Esophagus muscularis mucosa (tissue), 4 donors: ENCODE data around the gene SFXN5. TPM values are rescaled to one million over a fixed set of nuclear protein-coding genes. Genes with fewer than 3 reads are reported as not detected.

Experiments
- DNase-seq: peaks from one replicate; pipeline ENCODE4 v3.0.0-alpha.2; 2017; ENCODE audit errors: extremely low spot score
- H3K27ac ChIP-seq, 4 donors: fragments of 200-600 bp; sonication (generic); replicated peaks in 1 of 4; 1 replicate in 3 of 4; 2 replicates in 1 of 4; pipeline ENCODE4 v1.5.1; 2016 to 2019; ENCODE audit warnings: mild to moderate bottlenecking in 1 of 4
- H3K27me3 ChIP-seq, 4 donors: fragments of 200-600 bp; sonication (generic); one replicate each; pipeline versions ENCODE4 v1.5.1 to v1.6.0; 2016 to 2019
- H3K36me3 ChIP-seq, 4 donors: fragments of 200-600 bp; sonication (generic); one replicate each; pipeline ENCODE4 v1.5.1; 2016 to 2019
- H3K4me1 ChIP-seq, 4 donors: fragments of 200-600 bp; sonication (generic); one replicate each; pipeline ENCODE4 v1.5.1; 2016 to 2019
- H3K4me3 ChIP-seq, 4 donors: fragments of 200-600 bp; sonication (generic); 1 replicate in 2 of 4; 2 replicates in 2 of 4; pipeline ENCODE4 v1.5.1; 2016 to 2019; ENCODE audit warnings: mild to moderate bottlenecking in 4 of 4, moderate library complexity in 1 of 4
- H3K9me3 ChIP-seq, 4 donors: fragments of 200-600 bp; sonication (generic); 1 replicate in 3 of 4; 2 replicates in 1 of 4; pipeline ENCODE4 v1.5.1; 2016 to 2019
- EP300 ChIP-seq: sonication (generic); formaldehyde crosslinking; IDR thresholded peaks from one replicate; pipeline ENCODE4 v1.6.1; 2017; ENCODE audit warnings: antibody characterized with exemption
- POLR2A ChIP-seq: fragments of 450-650 bp; IDR thresholded peaks from one replicate; pipeline ENCODE4 v1.6.1; 2017; ENCODE audit warnings: antibody characterized with exemption, moderate library complexity, mild to moderate bottlenecking, low read depth
- POLR2AphosphoS5 ChIP-seq, 2 donors: sonication (generic); formaldehyde crosslinking; IDR thresholded peaks; one replicate each; pipeline ENCODE4 v1.6.1; 2017; ENCODE audit warnings: antibody characterized with exemption in 2 of 2
- WGBS: methylation state at CpG from one replicate; pipeline ENCODE4 v1.1.5; 2018; 5-methylcytosine and 5-hydroxymethylcytosine counted together
- intact Hi-C: fragments of 100-400 bp; cut with DNase I; formaldehyde crosslinking; loops from one replicate; pipeline ENCODE4 v1.15.1; 2023
- total RNA-seq, 4 donors: library from RNA; depleted of rRNA; stranded (reverse); fragments of >200 nt; gene quantifications; one replicate each; pipeline versions ENCODE4 v1.1.0 to v1.2.1, GENCODE V29; 2016
- TF ChIP-seq, protein P1 (sequence below), 3 experiments: fragments of 200-600 bp in 2 of 3; fragments of 450-650 bp in 1 of 3; sonication (generic) in 2 of 3; IDR thresholded peaks; one replicate each; pipeline ENCODE4 v1.5.1; 2017 to 2019; ENCODE audit warnings: antibody characterized with exemption in 3 of 3, mild to moderate bottlenecking in 2 of 3, moderate library complexity in 1 of 3

Gene SFXN5
- total RNA-seq, 4 donors from 2014 or later, result 5.8 to 10.0 (median 6.8) TPM

GRCh38 chr2:72963423-72964145, 107.9 kb downstream of the SFXN5 start:
- H3K36me3 ChIP-seq, result peaks cover 0 to 32% (median 16%) of the 10 kb centered on the region in 4 donors
- H3K27me3 ChIP-seq, result no peaks in the 10 kb centered on the region
- 84% methylated on average over 10 of the region's 10 CpGs for WGBS
- H3K4me3 ChIP-seq, result no peak overlapping the region
- no peaks in the 10 kb centered on the region for H3K4me1 ChIP-seq
- no peaks in the 10 kb centered on the region for H3K9me3 ChIP-seq
- intact Hi-C loops, result no loop called here
- DNase-seq, result no peak
- TF ChIP-seq POLR2AphosphoS5 (IDR thresholded peaks at IDR 0.05) (no peak), POLR2A (no peak), EP300 (no peak)
- TF ChIP-seq, protein P1, sequence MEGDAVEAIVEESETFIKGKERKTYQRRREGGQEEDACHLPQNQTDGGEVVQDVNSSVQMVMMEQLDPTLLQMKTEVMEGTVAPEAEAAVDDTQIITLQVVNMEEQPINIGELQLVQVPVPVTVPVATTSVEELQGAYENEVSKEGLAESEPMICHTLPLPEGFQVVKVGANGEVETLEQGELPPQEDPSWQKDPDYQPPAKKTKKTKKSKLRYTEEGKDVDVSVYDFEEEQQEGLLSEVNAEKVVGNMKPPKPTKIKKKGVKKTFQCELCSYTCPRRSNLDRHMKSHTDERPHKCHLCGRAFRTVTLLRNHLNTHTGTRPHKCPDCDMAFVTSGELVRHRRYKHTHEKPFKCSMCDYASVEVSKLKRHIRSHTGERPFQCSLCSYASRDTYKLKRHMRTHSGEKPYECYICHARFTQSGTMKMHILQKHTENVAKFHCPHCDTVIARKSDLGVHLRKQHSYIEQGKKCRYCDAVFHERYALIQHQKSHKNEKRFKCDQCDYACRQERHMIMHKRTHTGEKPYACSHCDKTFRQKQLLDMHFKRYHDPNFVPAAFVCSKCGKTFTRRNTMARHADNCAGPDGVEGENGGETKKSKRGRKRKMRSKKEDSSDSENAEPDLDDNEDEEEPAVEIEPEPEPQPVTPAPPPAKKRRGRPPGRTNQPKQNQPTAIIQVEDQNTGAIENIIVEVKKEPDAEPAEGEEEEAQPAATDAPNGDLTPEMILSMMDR (IDR thresholded peaks at IDR 0.05), result no peak
- no peak overlapping the region for H3K27ac ChIP-seq

- TF ChIP-seq, protein P1 (IDR thresholded peaks at IDR 0.05), result no peak
- TF ChIP-seq POLR2A (no peak), POLR2AphosphoS5 (IDR thresholded peaks at IDR 0.05) (no peak), EP300 (no peak)
- Histone ChIP-seq H3K27ac (no peak overlapping the region), H3K4me3 (no peak overlapping the region), H3K27me3 (no peaks in the 10 kb centered on the region), H3K36me3 (peaks cover 0 to 32% (median 17%) of the 10 kb centered on the region in 4 donors), H3K4me1 (no peaks in the 10 kb centered on the region), H3K9me3 (no peaks in the 10 kb centered on the region)
- DNase-seq, result no peak
- WGBS, result 82% methylated on average over 7 of the region's 7 CpGs
- intact Hi-C loops, result no loop called here
Measured at GRCh38 chr2:72962911-72963310, 108.6 kb downstream of the SFXN5 start.

DNA sequence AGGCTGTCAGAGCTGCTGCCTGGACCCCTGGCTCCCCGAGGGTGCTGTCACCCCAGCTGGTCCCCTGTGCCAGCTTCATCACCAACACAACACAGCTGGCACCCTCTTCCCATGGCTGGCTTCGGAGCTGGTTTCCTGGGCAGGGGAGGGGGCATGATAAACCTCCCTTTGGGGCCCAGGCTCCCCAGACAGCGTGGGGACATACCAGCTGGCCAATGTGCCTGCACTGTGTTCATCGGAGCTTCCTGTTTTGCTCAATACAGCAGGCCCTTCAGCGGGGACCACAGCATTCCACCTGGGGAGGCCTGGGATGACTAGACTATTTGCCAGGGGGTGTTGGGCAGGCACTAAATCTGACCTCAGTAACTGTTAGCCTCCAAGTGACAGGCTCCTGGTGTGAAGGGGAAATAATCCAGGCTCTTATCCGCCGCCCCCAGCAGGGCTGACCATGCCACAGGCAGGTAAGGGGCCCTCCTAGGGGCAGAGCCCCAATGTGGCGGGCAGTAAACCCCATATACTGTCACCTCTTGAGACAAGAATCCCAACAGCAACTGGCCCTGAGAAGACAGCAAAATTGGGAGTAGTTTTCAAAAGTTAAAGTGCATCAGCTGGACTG, 109.6 kb downstream of the SFXN5 start:
- H3K4me1 ChIP-seq, result no peaks in the 10 kb centered on the region
- no peaks in the 10 kb centered on the region for H3K9me3 ChIP-seq
- DNase-seq, result no peak
- no peaks in the 10 kb centered on the region for H3K27me3 ChIP-seq
- 96% methylated on average over 3 of the region's 8 CpGs for WGBS
- intact Hi-C loops, result no loop called here
- peaks cover 0 to 30% (median 18%) of the 10 kb centered on the region in 4 donors for H3K36me3 ChIP-seq
- TF ChIP-seq POLR2A (no peak), EP300 (no peak)
- no peak overlapping the region for H3K4me3 ChIP-seq
- no peak overlapping the region for H3K27ac ChIP-seq

GRCh38 chr2:72961036-72961720, 110.3 kb downstream of the SFXN5 start:
- no peak for DNase-seq
- H3K9me3 ChIP-seq, result no peaks in the 10 kb centered on the region
- H3K36me3 ChIP-seq, result peaks cover 0 to 29% (median 22%) of the 10 kb centered on the region in 4 donors
- H3K4me1 ChIP-seq, result no peaks in the 10 kb centered on the region
- no peaks in the 10 kb centered on the region for H3K27me3 ChIP-seq
- H3K4me3 ChIP-seq, result no peak overlapping the region
- H3K27ac ChIP-seq, result no peak overlapping the region
- intact Hi-C loops, result no loop called here
- WGBS, result 94% methylated on average over 21 of the region's 27 CpGs
- no peak for TF ChIP-seq POLR2AphosphoS5 (IDR thresholded peaks at IDR 0.05)
- TF ChIP-seq EP300, result no peak
- no peak for TF ChIP-seq POLR2A
- TF ChIP-seq, protein P1 (IDR thresholded peaks at IDR 0.05), result no peak
